HG03460 (cell line): ENCODE measurements around the gene ASPSCR1.

Experiments used
- ATAC-seq: cut with Tn5 transposase; IDR thresholded peaks from one replicate; pipeline ENCODE4 v1.9.1; 2021; ENCODE audit not compliant: unreplicated experiment

Gene ASPSCR1

GRCh38 chr17:82011617-82012187 lies 34.3 kb downstream of the ASPSCR1 start:
- ATAC-seq, result no peak

- ATAC-seq, result no peak
These were observed 34.8 kb downstream of the ASPSCR1 start for GRCh38 chr17:82012261-82012639.

GRCh38 chr17:82012640-82013295 lies 35.3 kb downstream of the ASPSCR1 start:
- ATAC-seq, result no peak

- ATAC-seq, result no peak
These were observed 35.9 kb downstream of the ASPSCR1 start for GRCh38 chr17:82013341-82013740.

GRCh38 chr17:82013772-82014321 lies 36.4 kb downstream of the ASPSCR1 start:
- no peak for ATAC-seq

- no peak for ATAC-seq
These were observed 37.0 kb downstream of the ASPSCR1 start for GRCh38 chr17:82014432-82014831.

- no peak for ATAC-seq
These were observed 37.5 kb downstream of the ASPSCR1 start for GRCh38 chr17:82014971-82015310.

- ATAC-seq, result no peak
These were observed 38.0 kb downstream of the ASPSCR1 start for GRCh38 chr17:82015311-82015971.

GRCh38 chr17:82016061-82016874 lies 38.8 kb downstream of the ASPSCR1 start:
- no peak for ATAC-seq

GRCh38 chr17:82016875-82017459 lies 39.5 kb downstream of the ASPSCR1 start:
- no peak for ATAC-seq

GRCh38 chr17:82017612-82018151 lies 40.3 kb downstream of the ASPSCR1 start:
- no peak for ATAC-seq

- ATAC-seq, result no peak
These were observed 40.9 kb downstream of the ASPSCR1 start for GRCh38 chr17:82018152-82018988.

GRCh38 chr17:82018989-82019689 lies 41.7 kb downstream of the ASPSCR1 start:
- ATAC-seq, result no peak

- ATAC-seq, result no peak
These were observed 42.5 kb downstream of the ASPSCR1 start for GRCh38 chr17:82019690-82020571.

GRCh38 chr17:82020572-82021106 lies 43.2 kb downstream of the ASPSCR1 start:
- ATAC-seq, result no peak

- ATAC-seq, result no peak
These were observed 43.9 kb downstream of the ASPSCR1 start for GRCh38 chr17:82021107-82021899.

- no peak for ATAC-seq
These were observed 44.5 kb downstream of the ASPSCR1 start for GRCh38 chr17:82021900-82022309.
